Measurements from ENCODE around the gene PCDHGA4.
"Not testable (repeated sequence)": the region's sequence is repeated elsewhere in the genome, so short reads cannot be mapped to it uniquely, and the experiment has no call there.

Gene PCDHGA4
- total RNA-seq = 0 to 0.21 (median 0.04) reads per million in 18 experiments

GRCh38 chr5:141354900-141355469 is at the start of gene PCDHGA4:
TSS of gene PCDHGA4 (plus strand) at chr5:141355021. CDS start at chr5:141355108, 87 bp downstream.
- DNase-seq = no peak

DNA sequence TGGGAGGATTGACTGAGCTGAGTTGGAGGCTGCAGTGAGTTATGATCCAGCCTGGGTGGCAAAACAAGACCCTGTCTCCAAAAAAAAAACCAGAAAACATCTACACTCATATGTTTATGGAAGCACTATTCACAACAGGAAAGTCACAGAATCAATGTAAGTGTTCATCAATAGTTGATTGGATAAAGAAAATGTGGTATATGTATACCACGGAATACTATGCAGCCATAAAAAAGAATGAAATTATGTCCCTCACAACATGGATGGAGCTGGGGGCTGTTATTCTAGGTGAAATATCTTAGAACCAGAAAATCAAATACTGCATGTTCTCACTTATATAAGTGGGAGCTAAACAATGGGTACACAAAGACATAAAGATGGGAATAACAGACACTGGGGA is 48.2 kb upstream of the PCDHGA4 start:
- DNase-seq = no peak

DNA sequence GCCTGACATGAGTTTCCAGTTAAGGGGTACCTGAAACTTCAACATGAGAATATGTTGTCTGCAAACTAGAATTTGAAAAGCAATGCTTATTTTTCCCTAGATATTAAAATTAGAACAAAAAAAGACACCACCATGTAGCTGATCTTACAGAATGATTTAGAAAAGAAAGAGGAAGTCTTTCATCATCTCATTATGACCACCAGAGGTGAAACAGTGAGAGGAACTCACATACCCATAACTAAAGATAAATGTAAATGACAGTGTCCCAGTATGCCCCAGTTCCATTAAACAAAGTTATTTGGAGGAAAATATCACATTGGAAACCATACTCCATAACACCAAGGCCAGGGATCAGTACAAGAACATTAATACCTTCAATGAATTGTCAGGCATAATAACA is 41.1 kb upstream of the PCDHGA4 start:
- DNase-seq = no peak

GRCh38 chr5:141316963-141317362 is 37.9 kb upstream of the PCDHGA4 start:
- not testable (repeated sequence) for DNase-seq

DNA sequence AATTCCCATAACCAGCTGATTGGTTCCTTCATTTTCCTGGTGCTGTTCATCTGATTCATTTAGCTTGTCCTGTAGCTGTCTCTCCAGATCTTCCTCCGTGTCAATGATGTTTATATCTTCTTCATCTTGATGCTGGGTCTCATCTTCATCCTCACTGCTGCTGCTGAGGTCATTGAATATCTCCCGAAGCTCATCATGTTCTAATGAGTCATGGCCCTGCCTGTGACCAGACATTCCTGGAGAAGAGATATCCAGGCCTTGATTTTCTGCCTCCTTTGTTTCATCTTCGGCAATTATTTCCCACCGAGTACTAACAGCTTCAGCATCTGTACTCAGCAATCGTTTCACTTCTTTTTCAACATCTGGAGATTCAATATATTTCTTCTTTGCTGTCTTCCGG is 35.6 kb upstream of the PCDHGA4 start:
- no peak for DNase-seq

DNA sequence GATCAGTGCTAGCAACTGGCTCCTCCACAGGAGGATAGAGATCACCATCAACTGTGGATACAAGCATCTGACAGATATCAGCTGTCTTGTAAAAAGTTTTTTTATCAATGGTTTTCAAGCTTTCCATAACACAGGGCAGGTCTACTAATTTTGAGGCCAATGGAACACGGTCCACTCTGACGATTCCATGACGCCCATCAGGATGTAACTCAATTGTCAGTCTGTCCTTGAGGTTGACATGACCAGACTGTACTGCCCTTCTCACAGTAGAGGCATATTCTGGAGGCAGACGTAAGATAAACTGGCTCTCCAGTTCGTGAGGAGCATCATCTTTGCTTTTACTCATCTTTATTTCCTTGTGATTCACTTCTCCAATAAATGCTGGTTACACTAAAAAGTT is 35.1 kb upstream of the PCDHGA4 start:
- no peak for DNase-seq

DNA sequence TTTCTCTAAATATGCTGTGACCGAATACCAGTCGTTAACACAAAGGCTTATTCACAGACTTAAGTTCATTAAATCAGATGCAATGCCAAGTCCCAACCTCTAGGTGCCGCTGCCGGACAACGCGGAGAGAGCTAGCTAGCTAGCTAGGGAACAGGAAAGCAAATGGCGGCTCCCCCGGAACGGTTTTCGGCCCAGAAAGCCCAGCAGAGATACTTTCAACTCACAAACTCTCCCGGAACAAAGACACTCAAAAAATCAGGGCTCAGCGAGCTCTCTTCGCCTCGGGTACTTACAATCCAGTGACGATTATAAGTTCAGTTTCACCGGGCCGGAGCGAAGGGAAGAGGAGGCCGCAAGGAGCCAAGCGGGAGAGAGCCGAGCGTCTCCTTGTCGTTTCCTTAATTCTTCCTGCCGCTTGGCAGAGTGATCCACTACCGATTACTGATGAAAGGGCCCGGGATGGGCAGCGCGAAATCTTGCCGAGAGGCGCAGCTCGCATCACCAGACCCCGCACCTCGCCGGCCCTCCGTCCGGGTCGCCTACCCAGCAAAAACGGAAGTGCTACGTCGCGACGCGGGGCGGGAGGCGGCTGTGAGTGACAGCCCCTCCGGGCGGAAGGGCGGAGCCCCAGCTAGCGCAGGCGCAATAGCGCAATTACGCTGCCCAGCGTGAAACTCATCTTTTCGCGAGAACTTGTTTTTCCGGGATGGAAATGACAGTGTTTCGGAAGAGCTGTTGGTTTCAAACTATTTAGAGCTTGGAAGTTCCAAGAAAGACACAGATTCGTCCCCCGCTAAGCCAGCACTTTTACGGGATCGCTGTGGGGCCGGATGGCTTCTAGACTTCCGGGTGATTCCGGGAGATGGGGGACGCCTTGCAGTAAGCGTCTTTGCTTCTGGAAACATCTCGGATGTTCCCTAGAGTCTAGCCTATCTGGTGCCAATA is 34.3 kb upstream of the PCDHGA4 start, which contains the start of gene TAF7:
TSS of gene TAF7 (minus strand) at position 560 of the 945 bp plus-strand sequence. CDS start 740 bp downstream, outside the sequence.
- DNase-seq = peak; percentile 97

- DNase-seq = no peak
Measured at GRCh38 chr5:141322261-141322660, 32.6 kb upstream of the PCDHGA4 start.

DNA sequence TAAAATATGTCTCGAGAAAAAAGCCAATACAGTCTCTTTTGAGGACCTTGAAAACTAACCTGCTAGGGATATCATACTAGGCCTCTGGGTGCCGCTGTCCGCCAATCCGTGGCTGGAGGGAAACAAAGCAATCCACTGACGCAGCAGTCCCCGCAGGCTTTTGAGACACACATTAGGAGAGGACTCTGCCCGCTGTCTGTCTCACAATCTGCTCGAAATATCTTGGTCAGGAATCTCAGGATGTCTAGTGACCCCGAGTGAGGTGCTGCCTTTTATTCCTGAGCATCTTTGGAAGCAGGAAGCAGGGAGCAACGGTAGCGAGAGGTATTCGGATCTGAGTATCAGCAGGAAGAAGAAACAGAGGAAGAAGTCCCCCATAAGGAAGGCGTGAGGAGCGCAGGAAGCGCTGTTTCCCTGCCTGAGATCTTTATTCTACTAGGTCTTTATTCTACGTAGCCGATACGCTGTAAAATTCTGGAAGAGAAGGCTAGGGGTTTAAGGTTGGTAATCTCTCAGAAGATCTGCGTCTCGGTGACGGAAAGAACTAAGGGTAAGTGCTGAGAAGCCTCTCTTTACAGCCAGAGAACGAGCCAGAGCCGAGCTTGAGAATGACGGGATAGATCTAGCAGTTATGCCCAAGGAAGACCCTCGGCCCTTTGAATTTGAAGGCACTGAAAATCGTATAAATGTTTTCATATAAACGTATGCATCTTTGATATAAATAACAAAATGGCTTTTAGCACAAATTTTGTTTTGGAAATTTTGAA is 28.6 kb upstream of the PCDHGA4 start:
- DNase-seq = peak; percentile 30 to 50

DNA sequence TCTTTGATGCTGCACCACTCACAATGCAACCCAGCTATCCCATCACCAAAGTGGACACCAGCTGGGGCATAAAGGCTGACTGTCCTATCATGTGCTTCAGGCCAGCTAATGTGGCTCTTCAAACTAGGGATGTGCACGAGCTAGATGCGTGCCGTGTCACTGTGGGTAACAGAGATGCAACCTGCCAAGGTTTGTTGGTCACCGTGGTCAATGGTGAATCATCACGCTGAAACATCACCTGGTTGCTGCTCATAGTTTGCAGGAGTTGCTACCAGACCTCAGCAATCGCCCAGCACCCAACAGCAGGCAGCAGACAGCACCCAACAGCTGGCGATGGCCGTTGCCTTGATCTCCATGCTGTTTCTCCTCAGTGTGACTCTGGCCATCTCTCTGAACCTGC is 26.6 kb upstream of the PCDHGA4 start:
- DNase-seq = no peak

GRCh38 chr5:141330299-141331080 is 24.3 kb upstream of the PCDHGA4 start, which contains the start of gene PCDHGA1:
TSS of gene PCDHGA1 (plus strand) at chr5:141330514.
- DNase-seq = no peak

DNA sequence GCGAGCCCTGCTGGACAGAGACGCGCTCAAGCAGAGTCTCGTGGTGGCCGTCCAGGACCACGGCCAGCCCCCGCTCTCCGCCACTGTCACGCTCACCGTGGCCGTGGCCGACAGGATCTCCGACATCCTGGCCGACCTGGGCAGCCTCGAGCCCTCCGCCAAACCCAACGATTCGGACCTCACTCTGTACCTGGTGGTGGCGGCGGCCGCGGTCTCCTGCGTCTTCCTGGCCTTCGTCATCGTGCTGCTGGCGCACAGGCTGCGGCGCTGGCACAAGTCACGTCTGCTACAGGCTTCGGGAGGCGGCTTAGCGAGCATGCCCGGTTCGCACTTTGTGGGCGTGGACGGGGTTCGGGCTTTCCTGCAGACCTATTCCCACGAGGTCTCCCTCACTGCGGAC is 22.2 kb upstream of the PCDHGA4 start:
- DNase-seq = not testable (repeated sequence)

- peak; percentile 6 to 14 for DNase-seq
Measured at GRCh38 chr5:141338538-141339306, 16.1 kb upstream of the PCDHGA4 start, which contains the start of gene PCDHGA2. TSS of gene PCDHGA2 (plus strand) at chr5:141338760.

DNA sequence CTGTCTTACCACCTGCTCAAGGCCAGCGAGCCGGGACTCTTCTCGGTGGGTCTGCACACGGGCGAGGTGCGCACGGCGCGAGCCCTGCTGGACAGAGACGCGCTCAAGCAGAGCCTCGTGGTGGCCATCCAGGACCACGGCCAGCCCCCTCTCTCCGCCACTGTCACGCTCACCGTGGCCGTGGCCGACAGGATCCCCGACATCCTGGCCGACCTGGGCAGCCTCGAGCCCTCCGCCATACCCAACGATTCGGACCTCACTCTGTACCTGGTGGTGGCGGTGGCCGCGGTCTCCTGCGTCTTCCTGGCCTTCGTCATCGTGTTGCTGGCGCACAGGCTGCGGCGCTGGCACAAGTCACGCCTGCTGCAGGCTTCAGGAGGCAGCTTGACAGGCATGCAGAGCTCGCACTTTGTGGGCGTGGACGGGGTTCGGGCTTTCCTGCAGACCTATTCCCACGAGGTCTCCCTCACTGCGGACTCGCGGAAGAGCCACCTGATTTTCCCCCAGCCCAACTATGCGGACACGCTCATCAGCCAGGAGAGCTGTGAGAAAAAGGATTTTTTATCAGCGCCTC is 14.0 kb upstream of the PCDHGA4 start:
- DNase-seq = not testable (repeated sequence)

DNA sequence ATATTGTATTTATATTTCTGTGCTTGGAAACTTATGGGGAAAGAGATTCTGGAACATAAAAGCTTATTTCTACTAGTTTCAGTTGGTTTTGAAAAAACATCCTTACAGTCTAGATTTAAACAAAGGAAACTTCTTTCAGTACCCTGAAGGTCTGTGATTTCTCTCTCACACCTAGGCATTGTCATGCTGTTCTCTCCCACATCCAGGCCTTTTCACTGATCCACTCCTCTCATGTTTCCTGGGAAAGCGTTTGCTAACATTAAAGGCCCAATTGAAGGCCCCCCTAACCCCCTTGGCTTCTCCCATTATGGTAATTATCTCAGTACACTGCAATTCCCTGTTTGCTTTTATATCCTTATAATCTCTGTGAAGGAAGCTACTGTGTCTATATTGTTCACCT is 12.0 kb upstream of the PCDHGA4 start:
- DNase-seq = no peak

GRCh38 chr5:141343242-141343952 is 11.4 kb upstream of the PCDHGA4 start, which contains the start of gene PCDHGA3:
TSS of gene PCDHGA3 (plus strand) at chr5:141343829. CDS start at chr5:141344034, 205 bp downstream.
- DNase-seq = peak; percentile 4 to 27

- no peak for DNase-seq
Measured at GRCh38 chr5:141343953-141344463, 10.8 kb upstream of the PCDHGA4 start.

DNA sequence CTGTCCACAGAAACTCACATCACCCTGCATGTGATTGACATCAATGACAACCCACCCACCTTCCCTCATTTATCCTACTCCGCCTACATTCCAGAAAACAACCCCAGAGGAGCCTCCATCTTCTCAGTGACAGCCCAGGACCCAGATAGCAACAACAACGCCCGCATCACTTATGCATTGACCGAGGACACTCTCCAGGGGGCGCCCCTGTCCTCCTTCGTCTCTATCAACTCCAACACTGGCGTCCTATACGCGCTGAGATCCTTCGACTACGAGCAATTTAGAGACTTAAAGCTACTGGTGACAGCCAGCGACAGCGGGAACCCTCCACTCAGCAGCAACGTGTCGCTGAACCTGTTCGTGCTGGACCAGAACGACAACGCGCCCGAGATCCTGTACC is 9.5 kb upstream of the PCDHGA4 start:
- no peak for DNase-seq

DNA sequence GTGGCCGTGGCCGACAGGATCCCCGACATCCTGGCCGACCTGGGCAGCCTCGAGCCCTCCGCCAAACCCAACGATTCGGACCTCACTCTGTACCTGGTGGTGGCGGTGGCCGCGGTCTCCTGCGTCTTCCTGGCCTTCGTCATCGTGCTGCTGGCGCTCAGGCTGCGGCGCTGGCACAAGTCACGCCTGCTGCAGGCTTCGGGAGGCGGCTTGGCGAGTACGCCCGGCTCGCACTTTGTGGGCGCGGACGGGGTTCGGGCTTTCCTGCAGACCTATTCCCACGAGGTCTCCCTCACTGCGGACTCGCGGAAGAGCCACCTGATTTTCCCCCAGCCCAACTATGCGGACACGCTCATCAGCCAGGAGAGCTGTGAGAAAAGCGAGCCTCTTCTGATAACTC is 8.8 kb upstream of the PCDHGA4 start:
- DNase-seq = not testable (repeated sequence)
